T-helper 2 cell (primary cell): ENCODE data around the gene PLEKHM3.

Experiments used
- DNase-seq, 5 experiments: peaks; one replicate each; pipeline versions ENCODE4 v3.0.0 to v3.0.0-alpha.2; 2012 to 2022

PLEKHM3 gene

DNA sequence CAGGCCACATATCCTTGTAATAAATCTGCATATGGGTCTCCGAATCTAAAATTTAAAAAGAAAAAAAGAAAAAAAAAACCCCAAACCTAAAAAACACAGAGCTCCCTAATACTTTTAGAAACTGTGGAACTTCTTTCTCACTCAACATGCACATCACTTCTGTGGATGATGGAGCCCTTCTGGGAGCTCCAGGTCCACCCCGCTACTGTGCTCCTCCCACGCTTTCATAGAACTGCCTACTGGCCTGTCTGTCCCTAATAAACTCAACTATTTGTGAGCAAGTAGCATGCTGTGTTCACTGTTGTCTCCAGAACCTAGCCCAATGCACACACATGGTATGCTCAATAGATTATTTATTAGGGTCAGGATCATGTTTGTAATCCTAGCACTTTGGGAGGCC lies 172.5 kb downstream of the PLEKHM3 start:
- DNase-seq: no peak

DNA sequence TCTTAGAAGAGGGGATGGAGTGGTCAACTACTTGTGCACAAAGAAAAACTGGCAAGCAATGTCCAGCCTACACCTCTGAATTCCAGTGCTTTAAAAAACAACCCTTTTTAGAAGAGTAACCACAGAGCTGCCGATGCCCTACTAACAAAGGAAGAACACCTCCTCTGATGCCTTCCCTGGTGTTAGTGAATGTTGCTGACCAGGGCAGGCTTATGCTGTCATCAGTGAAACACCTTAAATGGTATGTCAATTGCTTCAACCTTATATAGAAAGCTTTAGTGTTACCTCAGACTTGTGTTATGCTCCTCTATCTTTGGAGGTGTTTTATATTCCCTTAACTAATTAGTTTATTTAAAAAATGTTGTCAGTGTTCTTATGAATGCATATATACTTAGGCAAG lies 175.9 kb downstream of the PLEKHM3 start:
- DNase-seq: no peak

DNA sequence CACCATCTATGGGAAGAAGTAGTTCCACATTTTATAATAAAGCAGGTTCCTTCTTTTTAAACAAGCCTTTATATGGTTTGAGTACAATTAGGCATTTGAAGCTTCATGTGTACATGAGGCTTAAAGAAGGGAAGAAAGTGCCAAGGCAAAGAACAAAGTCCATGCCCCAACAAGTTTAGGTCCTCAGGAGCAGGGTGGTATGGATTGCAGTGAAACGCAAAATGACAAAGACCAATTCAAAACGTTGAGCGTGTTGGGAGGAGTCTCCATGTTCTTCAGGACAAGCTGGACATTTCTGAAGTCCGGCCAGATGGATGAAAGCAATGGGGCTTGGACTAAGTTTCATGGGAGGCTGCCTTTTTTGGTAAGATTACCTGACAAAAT lies 176.8 kb downstream of the PLEKHM3 start:
- no peak for DNase-seq

DNA sequence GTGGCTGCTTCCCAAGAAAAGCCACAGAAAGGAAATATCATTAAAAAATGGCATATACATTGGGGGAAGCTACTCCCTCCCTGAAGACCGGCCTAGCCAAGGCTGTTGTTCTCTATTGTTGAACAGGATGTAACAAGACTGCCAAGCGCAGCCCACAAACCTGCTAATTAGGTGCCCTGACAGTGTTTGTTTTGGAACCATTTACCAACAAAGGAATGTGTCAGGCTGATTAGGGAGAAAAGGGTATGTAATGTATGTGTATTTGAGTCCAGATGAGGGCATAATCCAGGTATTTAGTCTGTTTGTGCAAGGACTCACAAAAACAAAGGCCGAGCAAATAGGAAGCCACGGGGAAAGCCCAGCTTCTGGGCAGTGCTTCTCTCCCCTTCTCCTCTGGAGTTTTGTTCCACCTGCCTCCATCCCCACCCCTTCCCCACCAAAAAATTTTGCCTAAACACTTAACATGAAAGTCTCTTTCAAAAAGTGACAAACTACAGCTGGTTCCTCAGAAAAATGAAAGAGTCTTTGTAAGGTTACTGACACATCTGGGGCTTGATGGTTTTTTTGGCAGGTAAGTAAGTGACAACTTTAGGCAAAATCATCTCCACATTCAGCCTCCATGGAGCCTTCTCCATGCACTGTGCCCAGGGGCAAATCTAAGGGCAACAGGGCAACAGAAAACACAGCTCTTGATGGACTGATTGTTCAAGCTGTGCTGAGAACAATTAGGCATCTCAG lies 177.4 kb downstream of the PLEKHM3 start:
- DNase-seq: no peak

DNA sequence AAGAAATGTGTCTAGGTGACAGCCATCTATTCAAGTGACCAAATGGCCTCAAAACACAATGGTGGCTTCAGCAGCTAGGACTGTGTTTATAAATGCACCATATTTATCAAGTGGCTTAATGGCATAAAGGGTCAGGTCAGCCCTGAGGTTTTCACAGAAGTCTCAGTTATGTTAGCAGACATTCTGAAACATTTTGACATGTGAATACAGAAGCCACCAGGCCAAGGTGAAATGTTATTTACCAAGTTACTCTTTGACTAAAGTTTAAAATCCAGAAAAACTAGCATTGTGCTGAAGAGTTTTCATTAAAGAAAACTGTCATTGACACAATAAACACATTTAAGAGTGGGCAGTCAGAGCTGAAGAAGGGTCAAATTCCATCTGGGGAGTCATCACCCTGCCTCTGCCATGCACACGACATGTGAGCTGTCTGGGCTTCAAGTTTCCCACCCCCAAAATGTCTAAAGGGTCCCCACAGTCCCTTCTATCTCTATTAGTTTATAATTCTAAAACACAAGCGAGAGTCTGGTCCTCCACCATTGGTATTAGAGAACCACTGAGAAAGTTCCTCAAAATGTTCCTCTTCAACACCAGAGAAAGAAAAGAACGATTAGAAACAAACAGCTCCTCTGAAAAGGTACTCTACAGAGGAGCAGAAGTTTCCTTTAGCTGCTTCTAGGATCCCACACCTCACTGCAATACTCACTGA lies 178.1 kb downstream of the PLEKHM3 start:
- DNase-seq: no peak

DNA sequence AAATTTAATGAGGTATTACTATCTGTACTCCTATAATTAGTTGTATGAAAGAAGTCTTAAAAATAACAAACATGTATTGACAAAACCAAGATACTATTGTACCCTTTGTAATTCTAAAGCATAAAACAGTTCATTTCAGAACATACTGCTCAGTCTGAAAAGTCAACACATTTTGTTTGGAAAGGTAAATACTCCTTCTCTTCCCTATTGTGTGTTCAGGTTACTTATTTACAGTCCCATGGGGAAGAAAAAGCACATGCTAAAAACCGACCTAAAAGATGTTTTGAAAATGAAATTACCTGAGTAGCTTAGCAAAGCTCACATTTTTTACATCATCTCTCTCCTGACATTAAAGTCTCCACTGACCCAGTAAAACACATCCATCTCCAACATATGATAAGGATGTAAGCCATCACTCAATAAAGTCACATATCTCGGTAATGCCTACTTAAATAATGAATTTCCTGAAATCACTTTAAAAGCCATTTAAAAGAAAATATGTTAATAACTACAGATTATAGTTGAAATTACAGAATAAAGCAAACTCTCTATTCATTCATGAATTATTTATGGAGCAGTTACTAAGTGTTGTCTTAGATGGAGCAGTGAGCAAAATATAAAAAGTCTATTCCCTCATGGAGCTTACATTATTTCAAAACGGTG lies 180.0 kb downstream of the PLEKHM3 start:
- DNase-seq: no peak

DNA sequence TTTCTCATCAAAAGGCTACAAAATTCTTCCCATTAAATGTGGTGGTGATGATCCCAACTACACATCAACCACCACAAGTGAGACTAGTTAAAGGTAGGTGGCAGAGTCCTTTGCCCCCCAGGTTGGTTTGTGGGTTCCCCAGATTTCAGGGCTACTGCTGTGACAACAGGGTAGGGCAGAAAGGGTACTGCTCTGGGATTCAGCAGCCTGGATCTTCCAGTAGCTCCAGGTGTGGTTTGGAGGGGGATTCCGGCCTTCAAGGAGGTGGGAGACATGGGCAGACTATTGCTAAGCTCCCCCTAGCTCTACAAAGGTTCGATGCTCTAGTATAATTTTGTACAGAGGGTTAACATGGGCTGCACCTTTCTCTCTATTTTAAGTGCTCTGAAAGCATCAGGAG lies 180.7 kb downstream of the PLEKHM3 start:
- DNase-seq: no peak

DNA sequence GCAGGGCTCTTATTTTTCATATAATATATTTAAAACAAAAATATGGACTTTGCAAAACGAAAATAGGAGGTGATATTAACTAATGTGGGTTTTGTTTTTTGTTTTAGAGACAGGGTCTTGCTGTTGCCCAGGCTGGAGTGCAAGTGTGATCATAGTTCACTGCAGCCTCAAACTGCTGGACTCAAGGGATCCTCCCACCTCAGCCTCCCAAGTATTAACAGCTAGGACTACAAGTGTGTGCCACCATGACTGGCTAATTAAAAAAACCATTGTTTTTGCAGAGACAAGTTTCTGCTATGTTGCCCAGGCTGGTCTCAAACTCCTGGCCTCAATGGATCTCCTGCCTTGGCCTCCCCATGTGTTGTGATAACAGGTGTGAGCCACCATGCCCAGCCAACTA lies 185.2 kb downstream of the PLEKHM3 start:
- no peak for DNase-seq

DNA sequence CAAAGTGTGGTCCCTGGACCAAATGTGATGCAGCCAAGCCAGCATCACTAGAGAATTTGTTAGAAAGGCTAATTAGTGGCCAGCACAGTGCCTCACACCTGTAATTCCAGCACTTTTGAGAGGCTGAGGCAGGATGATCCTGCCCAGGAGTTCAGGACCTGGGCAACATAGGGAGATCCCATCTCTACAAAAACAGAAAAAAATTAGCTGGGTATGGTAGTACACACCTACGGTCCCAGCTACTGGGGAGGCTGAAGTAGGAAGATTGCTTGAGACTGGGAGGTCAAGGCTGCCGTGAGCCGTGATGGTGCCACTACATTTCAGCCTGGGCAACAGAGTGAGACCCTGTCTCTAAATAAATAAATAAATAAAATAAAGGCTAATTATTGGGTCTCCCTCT lies 185.8 kb downstream of the PLEKHM3 start:
- no peak for DNase-seq

DNA sequence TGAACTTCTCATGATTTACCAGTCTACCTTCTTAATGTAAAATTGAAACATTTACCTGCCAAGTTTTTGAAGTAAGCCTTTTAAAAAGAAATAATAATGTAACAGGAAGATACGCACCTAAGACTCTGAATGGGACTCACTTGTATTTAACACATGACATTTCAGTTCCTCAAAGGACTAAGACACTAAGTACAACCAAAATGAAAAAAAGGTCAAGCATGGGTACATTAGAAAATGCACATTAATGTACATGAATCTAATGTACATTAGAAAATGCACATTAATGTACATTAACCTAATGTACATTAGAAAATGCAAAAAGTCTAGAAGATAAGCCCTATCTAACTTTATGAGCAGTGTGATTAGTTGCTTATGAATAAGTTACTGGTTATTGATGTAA lies 186.3 kb downstream of the PLEKHM3 start:
- no peak for DNase-seq

DNA sequence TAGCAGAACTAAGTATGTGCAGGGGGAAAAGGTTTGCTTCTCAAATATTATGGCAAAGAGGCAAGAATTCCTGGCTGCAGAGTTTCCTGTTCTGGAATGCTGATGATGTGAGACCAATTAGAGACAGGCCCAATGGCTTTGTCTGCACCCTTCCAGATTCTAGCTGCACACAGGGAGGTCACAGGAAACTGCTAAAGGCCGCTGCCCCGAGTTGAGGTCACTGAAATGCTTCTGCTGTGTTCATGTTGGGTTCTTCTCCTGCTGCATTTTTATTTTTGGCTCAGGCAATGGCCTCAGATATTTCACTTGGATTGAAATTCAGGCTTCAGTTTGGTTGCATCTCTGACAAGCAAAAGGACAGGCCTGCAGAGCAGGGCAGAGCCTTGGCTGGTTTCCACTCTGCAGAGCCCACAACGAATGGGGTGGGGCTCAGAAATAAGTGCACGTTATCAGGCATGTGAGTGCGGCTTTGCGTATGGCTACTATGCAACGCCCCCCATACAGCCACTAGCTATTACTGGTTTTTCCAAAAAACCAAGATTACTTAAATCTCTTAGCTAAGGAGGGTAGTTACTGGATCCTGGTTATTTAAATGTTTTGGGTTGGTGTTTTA lies 188.7 kb downstream of the PLEKHM3 start:
- DNase-seq: no peak

DNA sequence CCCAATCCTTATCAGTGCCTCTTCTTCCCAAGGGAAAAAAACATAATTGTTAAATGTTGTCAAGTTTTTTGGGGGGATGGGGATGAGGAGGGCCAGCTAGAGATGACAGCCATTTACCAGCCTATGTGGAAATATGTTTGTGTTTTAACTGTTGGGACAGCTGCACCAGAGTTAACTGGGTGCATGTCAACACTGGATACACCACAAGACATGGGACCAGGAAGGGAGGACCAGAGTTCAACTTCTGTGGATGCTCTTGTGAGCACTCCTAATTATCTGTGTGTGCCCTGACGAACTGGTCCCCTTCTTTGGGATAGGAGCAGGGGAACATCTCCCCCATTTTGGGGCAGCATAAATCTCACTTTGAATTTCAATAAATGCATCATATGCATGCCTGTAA lies 189.5 kb downstream of the PLEKHM3 start:
- no peak for DNase-seq

DNA sequence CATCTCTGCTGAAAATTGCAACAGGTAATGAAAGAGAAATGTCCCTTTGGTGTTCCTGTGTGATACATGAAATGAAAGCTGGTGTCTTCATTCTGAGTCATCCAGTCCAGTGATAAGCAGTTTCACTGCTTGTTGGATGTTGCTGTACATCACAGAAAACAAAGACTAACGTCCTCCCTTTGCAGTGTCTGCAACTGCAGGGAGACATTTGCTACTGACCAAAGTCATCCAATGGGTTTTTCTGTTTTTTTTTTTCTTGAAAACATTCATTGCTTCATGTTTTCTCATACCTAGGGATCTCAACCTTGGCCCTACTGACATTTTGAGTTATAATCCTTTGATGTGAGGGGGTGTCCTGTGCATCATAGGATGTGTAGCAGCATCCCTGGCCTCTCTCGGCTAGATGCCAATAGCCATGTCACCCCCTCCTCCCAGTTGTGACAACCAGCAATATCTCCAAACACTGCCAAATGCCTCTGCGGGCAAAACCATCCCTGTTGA lies 192.0 kb downstream of the PLEKHM3 start:
- peak in 1 of 5 experiments; percentile 72 for DNase-seq

DNA sequence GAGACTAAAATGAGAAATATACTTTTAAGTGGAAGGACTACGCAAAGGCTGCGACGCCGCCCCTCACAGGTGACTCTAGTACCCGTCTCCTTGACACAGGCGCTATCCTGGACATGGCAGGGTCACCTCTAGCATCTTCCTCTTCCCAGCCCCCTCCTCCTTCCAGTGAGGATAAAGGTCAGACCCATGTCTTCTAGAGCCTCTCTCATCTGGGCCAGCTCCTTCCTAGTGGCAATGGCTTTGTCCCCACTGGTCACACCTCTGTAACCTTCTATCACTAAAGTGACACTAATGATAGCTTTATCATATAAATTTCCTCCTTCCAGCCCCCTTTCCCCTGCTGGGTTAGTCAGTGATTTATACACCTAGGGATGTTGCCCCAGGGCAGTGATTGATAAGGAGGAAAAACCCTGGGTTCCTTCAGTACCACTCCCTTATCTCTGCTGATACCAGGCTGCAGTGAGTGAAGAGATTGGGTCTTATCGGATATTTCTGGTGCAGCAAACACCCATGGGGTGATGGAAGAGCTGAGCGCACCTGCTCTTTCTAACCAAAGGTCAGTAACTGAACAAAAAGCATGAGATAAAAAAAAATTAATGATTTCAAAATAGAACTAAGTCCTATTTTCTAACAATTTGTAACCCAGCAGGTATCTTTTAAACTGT lies 193.6 kb downstream of the PLEKHM3 start:
- no peak for DNase-seq

DNA sequence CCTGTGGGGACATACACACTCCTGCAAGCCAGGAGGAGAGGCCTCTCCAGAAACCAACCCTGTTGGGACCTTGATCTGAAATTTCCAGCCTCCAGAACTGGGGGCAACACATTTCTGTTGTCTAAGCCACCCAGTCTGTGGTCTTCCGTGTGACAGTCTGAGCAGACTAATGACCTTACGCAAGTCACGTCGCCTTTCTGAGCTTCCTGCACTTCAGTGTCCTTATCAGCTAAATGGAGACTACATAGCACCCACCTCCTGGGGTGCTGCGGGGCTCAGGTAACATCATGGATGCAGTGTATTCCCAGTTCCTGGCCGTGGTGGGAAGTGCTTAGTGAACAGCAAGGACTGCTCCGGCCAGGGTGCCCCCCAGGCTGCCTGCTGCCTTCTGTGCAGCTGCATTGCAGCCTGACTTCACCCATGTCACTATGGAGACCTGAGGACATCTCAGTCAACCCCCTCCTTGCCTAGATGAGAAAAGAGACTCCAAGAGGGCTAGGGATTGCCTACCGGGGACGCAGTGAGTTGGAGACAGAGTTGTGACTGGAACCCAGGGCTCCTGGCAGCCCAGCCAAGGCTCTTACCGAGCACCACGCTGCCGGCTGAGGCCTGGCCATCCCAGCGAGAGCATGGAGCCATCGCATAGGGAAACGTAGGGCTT lies 194.4 kb downstream of the PLEKHM3 start:
- DNase-seq: no peak

DNA sequence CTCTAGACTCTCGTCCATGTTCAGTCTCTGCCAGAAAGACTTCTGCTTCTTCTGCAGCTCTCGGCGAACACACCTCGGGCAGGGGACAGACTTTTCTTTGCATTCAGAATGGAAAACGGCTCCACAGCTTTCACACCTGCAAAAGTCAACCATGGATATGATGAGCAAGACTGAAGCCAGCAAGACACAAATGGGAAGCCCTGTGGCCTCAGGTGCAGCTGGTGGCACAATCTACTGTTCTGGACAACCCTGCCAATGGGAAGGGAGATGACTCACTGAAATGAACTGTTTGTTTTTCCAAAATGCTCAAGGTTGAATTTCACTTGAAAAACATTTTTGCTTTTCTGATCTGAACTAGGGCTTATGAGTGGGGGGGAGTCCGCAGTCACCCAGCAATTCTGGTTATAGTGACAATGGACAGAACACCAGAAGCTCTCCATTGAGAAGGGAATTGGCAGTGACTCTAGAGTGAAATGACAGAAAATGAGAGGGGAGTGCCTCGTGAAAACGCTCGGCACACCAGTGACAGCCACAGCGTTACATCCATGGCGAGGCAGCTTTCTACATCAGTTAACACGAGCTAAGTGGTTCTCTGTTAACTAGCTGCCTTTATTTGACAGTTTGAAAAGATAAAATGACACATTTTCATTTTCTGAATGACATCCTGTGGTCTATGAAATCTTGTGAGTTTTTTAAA lies 196.8 kb downstream of the PLEKHM3 start:
- peak in 1 of 5 experiments; percentile 47 for DNase-seq

DNA sequence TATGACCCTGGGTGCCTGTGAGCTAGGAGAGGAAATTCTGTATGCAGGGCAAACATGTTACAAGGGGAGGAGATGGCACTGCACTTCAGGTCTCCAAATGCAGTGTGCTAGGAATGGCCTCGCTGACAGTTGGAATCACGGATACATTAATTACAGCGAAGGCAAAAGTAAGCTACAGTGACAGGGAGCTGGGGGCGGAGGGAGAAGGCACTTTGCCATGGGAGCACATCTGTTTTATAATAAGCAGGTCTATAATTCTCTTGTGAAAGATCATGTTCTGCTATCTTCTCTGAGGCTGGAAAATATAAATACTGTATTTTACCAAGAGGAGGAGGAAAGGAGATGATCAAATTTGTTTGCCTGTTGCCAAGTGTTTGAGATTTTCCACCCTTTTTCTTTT lies 199.3 kb downstream of the PLEKHM3 start:
- DNase-seq: no peak

DNA sequence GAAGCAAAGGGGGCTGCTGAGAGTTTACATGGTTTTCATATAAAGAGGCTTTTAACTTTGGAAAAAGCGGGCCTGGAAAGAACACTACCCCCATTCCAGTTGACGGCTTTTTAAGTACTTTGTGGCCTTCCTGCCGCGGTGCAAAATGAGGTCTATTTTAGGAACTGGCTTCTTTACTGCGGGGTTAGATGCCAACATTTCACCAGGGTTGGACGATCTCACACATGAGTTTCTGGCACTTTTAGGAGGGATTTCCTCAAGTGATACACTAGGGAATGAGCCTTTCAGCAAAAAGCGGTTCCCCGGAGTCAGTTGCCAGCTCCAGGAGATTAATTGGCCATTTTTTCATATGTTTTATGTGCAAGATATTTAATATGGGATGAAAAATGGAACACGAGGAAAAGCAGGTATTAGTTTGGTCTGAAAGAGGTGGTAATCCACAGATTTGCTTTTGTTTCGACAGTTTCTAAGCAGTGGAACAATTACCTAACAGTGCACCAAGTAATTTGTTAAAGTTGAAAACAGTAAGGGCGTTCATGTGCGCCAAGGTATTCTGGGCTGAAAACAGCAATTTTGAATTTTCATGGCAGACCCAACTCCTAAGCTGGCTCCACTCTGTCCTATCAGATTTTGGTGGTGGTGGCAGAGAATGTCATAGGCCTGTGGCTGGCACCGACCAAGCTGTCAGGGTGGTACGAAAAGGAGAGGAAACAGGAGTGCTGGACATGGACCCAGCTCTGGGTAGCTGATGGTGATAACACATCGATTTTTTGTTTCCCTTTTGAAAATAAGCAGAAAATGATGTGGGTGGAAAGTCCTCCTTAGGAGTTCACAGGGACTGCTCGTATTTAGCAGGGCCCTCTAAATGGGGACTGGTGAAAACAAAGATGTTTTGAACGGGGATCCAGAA lies 200.0 kb downstream of the PLEKHM3 start:
- no peak for DNase-seq

DNA sequence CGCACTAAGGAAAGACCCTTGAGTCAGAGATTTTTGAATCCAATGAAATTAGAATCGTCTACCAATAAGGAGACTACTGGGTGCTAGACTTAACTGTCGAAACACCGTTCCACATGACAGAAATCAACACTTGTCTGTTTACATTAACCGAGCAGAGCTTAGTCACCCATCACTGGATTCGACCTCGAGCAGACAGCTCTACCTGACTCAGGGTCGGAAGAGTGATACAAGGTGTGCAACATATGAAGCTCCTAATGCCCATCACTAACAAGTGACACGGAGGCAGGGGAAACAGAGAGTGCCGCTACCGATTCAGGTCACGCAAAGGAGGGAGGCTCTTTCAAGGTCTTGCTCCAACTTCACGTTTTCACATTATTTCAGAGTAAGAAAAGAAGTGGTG lies 201.5 kb downstream of the PLEKHM3 start:
- no peak for DNase-seq
